Testis (tissue), 2 donors: Measurements from ENCODE around the gene RUNDC3A.

ENCODE experiments used
- CTCF ChIP-seq, 3 experiments: fragments of 450-650 bp in 2 of 3; fragments of 200-600 bp in 1 of 3; sonication (generic) in 1 of 3; IDR thresholded peaks; one replicate each; pipeline ENCODE4 v1.5.1; 2016 to 2019; ENCODE audit warnings: antibody characterized with exemption in 3 of 3, mild to moderate bottlenecking in 2 of 3, moderate library complexity in 1 of 3
- POLR2A ChIP-seq: fragments of 450-650 bp; IDR thresholded peaks from one replicate; pipeline ENCODE4 v1.6.1; 2017; ENCODE audit warnings: antibody characterized with exemption, mild to moderate bottlenecking, moderate library complexity

GRCh38 chr17:44356241-44356640 lies 47.8 kb downstream of the RUNDC3A start:
- TF ChIP-seq POLR2A (no peak), CTCF (IDR thresholded peaks at IDR 0.05) (no peak)
